DOHH2 (cell line): ENCODE measurements around the gene OGFOD2.

Experiments used
- EZH2phosphoT487 ChIP-seq: fragments of 200-600 bp; sonication (generic); IDR thresholded peaks from 2 replicates; pipeline ENCODE4 v1.6.1; 2017; ENCODE audit warnings: borderline replicate concordance, mild to moderate bottlenecking, antibody characterized with exemption, low read length, moderate library complexity, mixed read lengths
- TF ChIP-seq, protein P1 (sequence below): fragments of 200-600 bp; sonication (generic); IDR thresholded peaks from one replicate; pipeline ENCODE4 v1.5.1; 2014; ENCODE audit warnings: antibody characterized with exemption, mild to moderate bottlenecking, low read depth, low read length; ENCODE audit not compliant: poor library complexity, severe bottlenecking

DNA sequence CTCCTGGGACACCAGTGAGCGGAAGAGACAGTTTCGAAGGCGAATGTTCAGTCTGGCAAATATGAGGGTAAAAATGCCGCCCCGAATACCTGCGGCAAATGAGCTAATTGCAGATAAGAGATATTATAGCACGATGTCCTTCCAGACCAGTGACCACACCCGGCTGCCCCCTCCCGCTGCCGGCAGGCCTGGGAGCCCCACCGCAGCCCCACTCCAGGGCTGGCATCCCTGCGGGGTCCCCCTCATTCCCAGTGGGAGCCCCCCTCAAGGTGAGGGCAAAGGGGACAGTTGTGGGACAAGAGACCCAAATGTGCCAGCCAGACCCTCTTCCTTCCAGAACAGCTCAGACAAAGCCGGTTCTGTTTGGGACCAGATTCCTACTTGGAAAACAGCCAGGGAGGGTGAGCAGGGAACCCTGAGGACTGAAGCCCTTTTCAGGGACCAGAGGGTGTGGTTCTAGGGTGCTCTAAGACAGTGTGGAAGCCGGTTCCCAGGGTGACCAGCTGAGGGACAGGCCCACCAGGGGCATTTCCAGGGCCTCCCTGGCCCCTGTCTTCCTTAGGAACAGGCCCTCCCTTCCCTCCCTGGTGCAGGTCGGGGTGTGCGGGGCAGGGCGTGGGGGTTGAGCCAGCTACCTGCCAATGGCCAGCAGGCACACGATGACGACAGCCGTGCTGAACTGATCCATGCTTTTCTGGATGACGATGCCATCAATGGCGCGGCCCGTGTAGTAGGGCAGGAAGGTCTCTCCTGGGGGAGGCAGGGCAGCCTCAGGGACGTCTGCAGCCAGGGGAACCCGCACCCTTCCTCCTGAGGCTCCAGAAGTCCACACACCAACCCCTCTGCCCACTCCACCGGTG lies 25.0 kb upstream of the OGFOD2 start:
- TF ChIP-seq, protein P1, sequence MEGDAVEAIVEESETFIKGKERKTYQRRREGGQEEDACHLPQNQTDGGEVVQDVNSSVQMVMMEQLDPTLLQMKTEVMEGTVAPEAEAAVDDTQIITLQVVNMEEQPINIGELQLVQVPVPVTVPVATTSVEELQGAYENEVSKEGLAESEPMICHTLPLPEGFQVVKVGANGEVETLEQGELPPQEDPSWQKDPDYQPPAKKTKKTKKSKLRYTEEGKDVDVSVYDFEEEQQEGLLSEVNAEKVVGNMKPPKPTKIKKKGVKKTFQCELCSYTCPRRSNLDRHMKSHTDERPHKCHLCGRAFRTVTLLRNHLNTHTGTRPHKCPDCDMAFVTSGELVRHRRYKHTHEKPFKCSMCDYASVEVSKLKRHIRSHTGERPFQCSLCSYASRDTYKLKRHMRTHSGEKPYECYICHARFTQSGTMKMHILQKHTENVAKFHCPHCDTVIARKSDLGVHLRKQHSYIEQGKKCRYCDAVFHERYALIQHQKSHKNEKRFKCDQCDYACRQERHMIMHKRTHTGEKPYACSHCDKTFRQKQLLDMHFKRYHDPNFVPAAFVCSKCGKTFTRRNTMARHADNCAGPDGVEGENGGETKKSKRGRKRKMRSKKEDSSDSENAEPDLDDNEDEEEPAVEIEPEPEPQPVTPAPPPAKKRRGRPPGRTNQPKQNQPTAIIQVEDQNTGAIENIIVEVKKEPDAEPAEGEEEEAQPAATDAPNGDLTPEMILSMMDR = no peak
- no peak for TF ChIP-seq EZH2phosphoT487
